K562 (cell line): ENCODE results near the gene TMEM181.

Experiments
- ASH1L ChIP-seq: fragments of 450-650 bp; IDR thresholded peaks from 2 replicates; pipeline ENCODE4 v1.6.1; 2018; ENCODE audit warnings: borderline replicate concordance, mild to moderate bottlenecking, low read depth; ENCODE audit not compliant: partially characterized antibody
- BRCA1 ChIP-seq, 2 experiments: fragments of 450-650 bp in 1 of 2; sonication (generic) in 1 of 2; formaldehyde crosslinking in 1 of 2; IDR thresholded peaks; 2 replicates each; pipeline versions ENCODE4 v1.5.0 to v1.6.1; 2017 to 2020; ENCODE audit warnings: mild to moderate bottlenecking in 1 of 2, missing genetic modification reagents in 1 of 2
- MYC ChIP-seq, 2 experiments: fragments of 250-450 bp in 1 of 2; sonication (Bioruptor Pico) in 1 of 2; IDR thresholded peaks; 2 replicates each; pipeline versions ENCODE4 v1.5.1 to v1.6.1; 2012 to 2021; ENCODE audit warnings: low read depth in 2 of 2, borderline replicate concordance in 1 of 2, improper control_type of control experiment in 1 of 2, low read length in 1 of 2, mild to moderate bottlenecking in 1 of 2, moderate library complexity in 1 of 2
- POLR2A ChIP-seq: fragments of 450-650 bp; conservative IDR thresholded peaks from 2 replicates; pipeline ENCODE4 v1.6.1; 2016
- POLR2AphosphoS5 ChIP-seq: IDR thresholded peaks from 2 replicates; pipeline ENCODE4 v1.6.1; 2011; ENCODE audit warnings: mild to moderate bottlenecking, low read depth, low read length, moderate library complexity; ENCODE audit not compliant: control insufficient read depth, insufficient read depth
- TF ChIP-seq, protein P1 (sequence below), 3 experiments: IDR thresholded peaks in 2 of 3; conservative IDR thresholded peaks in 1 of 3; 2 replicates each; pipeline ENCODE4 v1.5.1; 2011 to 2012; ENCODE audit warnings: low read length in 3 of 3, mild to moderate bottlenecking in 3 of 3, control low read depth in 2 of 3, improper control_type of control experiment in 1 of 3, inconsistent platforms in 1 of 3, low read depth in 1 of 3, mixed read lengths in 1 of 3, moderate library complexity in 1 of 3; ENCODE audit not compliant: insufficient read depth in 2 of 3
- TF ChIP-seq, protein P2 (sequence below), 2 experiments: fragments of 450-650 bp in 1 of 2; sonication (generic) in 1 of 2; formaldehyde crosslinking in 1 of 2; IDR thresholded peaks in 1 of 2; conservative IDR thresholded peaks in 1 of 2; 2 replicates each; pipeline versions ENCODE4 v1.6.1 to v1.8.1; 2016 to 2023; ENCODE audit warnings: mild to moderate bottlenecking in 2 of 2, moderate library complexity in 2 of 2, inconsistent platforms in 1 of 2, missing genetic modification reagents in 1 of 2
- TF ChIP-seq, protein P3 (sequence below): fragments of 450-650 bp; IDR thresholded peaks from 2 replicates; pipeline ENCODE4 v1.6.1; 2018; ENCODE audit not compliant: partially characterized antibody

DNA sequence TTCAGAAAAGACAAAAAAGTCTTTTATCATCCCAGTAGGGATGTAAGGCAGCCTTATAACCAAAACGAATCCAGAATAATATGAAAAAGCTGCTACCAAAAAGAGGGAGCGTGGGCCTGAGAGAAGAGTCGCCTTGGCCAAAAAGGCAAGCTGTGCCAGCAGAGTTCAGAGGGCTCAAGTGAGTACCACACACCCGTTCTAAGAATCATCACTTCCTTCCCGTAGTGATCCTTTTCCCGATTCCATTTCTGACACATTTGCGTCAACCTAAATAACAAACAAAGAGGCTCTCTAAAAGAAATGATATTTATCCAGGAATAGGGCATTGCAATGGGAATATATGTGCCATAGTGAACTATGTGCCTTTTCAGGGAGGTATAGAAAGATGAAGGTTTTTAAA is 3.8 kb upstream of the TMEM181 start:
- TF ChIP-seq BRCA1 (IDR thresholded peaks at IDR 0.05): no peak
- TF ChIP-seq BRCA1 (CRISPR knock-in tag; IDR thresholded peaks at IDR 0.05): no peak
- TF ChIP-seq MYC (IDR thresholded peaks at IDR 0.05; ENCODE audit: low read depth, low read length): no peak
- TF ChIP-seq MYC (CRISPR knock-in tag; IDR thresholded peaks at IDR 0.05; ENCODE audit: borderline replicate concordance, low read depth): no peak
- TF ChIP-seq, protein P1, sequence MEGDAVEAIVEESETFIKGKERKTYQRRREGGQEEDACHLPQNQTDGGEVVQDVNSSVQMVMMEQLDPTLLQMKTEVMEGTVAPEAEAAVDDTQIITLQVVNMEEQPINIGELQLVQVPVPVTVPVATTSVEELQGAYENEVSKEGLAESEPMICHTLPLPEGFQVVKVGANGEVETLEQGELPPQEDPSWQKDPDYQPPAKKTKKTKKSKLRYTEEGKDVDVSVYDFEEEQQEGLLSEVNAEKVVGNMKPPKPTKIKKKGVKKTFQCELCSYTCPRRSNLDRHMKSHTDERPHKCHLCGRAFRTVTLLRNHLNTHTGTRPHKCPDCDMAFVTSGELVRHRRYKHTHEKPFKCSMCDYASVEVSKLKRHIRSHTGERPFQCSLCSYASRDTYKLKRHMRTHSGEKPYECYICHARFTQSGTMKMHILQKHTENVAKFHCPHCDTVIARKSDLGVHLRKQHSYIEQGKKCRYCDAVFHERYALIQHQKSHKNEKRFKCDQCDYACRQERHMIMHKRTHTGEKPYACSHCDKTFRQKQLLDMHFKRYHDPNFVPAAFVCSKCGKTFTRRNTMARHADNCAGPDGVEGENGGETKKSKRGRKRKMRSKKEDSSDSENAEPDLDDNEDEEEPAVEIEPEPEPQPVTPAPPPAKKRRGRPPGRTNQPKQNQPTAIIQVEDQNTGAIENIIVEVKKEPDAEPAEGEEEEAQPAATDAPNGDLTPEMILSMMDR (IDR thresholded peaks at IDR 0.05 in 2 of 3, conservative IDR thresholded peaks at IDR 0.05 in 1 of 3; ENCODE audit: insufficient read depth in 2 of 3, low read depth in 1 of 3, low read length in 3 of 3): no peak
- TF ChIP-seq POLR2AphosphoS5: no peak
- TF ChIP-seq, protein P2, sequence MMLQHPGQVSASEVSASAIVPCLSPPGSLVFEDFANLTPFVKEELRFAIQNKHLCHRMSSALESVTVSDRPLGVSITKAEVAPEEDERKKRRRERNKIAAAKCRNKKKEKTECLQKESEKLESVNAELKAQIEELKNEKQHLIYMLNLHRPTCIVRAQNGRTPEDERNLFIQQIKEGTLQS (IDR thresholded peaks at IDR 0.05): no peak
- TF ChIP-seq, protein P2 (CRISPR knock-in tag; conservative IDR thresholded peaks at IDR 0.05): no peak
- TF ChIP-seq, protein P3, sequence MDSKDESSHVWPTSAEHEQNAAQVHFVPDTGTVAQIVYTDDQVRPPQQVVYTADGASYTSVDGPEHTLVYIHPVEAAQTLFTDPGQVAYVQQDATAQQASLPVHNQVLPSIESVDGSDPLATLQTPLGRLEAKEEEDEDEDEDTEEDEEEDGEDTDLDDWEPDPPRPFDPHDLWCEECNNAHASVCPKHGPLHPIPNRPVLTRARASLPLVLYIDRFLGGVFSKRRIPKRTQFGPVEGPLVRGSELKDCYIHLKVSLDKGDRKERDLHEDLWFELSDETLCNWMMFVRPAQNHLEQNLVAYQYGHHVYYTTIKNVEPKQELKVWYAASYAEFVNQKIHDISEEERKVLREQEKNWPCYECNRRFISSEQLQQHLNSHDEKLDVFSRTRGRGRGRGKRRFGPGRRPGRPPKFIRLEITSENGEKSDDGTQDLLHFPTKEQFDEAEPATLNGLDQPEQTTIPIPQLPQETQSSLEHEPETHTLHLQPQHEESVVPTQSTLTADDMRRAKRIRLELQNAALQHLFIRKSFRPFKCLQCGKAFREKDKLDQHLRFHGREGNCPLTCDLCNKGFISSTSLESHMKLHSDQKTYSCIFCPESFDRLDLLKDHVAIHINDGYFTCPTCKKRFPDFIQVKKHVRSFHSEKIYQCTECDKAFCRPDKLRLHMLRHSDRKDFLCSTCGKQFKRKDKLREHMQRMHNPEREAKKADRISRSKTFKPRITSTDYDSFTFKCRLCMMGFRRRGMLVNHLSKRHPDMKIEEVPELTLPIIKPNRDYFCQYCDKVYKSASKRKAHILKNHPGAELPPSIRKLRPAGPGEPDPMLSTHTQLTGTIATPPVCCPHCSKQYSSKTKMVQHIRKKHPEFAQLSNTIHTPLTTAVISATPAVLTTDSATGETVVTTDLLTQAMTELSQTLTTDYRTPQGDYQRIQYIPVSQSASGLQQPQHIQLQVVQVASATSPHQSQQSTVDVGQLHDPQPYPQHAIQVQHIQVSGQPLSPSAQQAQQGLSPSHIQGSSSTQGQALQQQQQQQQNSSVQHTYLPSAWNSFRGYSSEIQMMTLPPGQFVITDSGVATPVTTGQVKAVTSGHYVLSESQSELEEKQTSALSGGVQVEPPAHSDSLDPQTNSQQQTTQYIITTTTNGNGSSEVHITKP: no peak
- TF ChIP-seq POLR2A: no peak
- TF ChIP-seq ASH1L: no peak
